ENCODE results near the gene CFAP77.

The CFAP77 gene

GRCh38 chr9:132584601-132585560 is 174.9 kb downstream of the CFAP77 start:
- DNase-seq, result no peak

- DNase-seq, result no peak
These were observed 176.2 kb downstream of the CFAP77 start for GRCh38 chr9:132585954-132586829.

GRCh38 chr9:132586830-132587591 is 177.0 kb downstream of the CFAP77 start:
- DNase-seq, result no peak

- DNase-seq, result no peak
These were observed 177.6 kb downstream of the CFAP77 start for GRCh38 chr9:132587592-132587955.

- DNase-seq, result no peak
These were observed 178.1 kb downstream of the CFAP77 start for GRCh38 chr9:132588098-132588497.

GRCh38 chr9:132588501-132589147 is 178.6 kb downstream of the CFAP77 start:
- DNase-seq, result no peak

- no peak for DNase-seq
These were observed 179.4 kb downstream of the CFAP77 start for GRCh38 chr9:132589148-132590036.

- no peak for DNase-seq
These were observed 180.0 kb downstream of the CFAP77 start for GRCh38 chr9:132590037-132590317.

GRCh38 chr9:132590318-132591182 is 180.5 kb downstream of the CFAP77 start:
- no peak for DNase-seq

GRCh38 chr9:132591244-132591643 is 181.2 kb downstream of the CFAP77 start:
- no peak for DNase-seq

- DNase-seq, result no peak
These were observed 181.8 kb downstream of the CFAP77 start for GRCh38 chr9:132591751-132592314.

GRCh38 chr9:132592451-132592850 is 182.4 kb downstream of the CFAP77 start:
- DNase-seq, result no peak

- no peak for DNase-seq
These were observed 184.4 kb downstream of the CFAP77 start for GRCh38 chr9:132594412-132594811.

- DNase-seq, result no peak
These were observed 185.3 kb downstream of the CFAP77 start for GRCh38 chr9:132595319-132595718.

- no peak for DNase-seq
These were observed 186.2 kb downstream of the CFAP77 start for GRCh38 chr9:132596200-132596599.

- no peak for DNase-seq
These were observed 187.2 kb downstream of the CFAP77 start for GRCh38 chr9:132597073-132597775.

GRCh38 chr9:132600326-132600984 is 190.4 kb downstream of the CFAP77 start:
- DNase-seq, result no peak

GRCh38 chr9:132602207-132602606 is 192.2 kb downstream of the CFAP77 start:
- no peak for DNase-seq

GRCh38 chr9:132605387-132605786 is 195.4 kb downstream of the CFAP77 start:
- DNase-seq, result no peak

Measured in NCI-H1436 treated with DMSO at 0.1 percent for 48 hours (cell line).